Stimulated activated CD4-positive, alpha-beta T cell treated with anti-CD3 and anti-CD28 coated beads, TNF-alpha, amount 100 ng/mL, for 4 hours (primary cell): ENCODE data around the gene KRT1.
A peak's percentile ranks its signal among the peaks of the same experiment; 100 is the strongest.
"Not testable (repeated sequence)": the region's sequence is repeated elsewhere in the genome, so short reads cannot be mapped to it uniquely, and the experiment has no call there.

Experiments used
- DNase-seq, 3 experiments: peaks; one replicate each; pipeline ENCODE4 v3.0.0-alpha.2; 2020; ENCODE audit warnings: low read depth in 3 of 3

Gene KRT1

GRCh38 chr12:52682381-52682660 lies 2.1 kb upstream of the KRT1 start:
- DNase-seq = no peak

- DNase-seq = peak in 1 of 3 experiments; percentile 13
These were observed 1.5 kb upstream of the KRT1 start for GRCh38 chr12:52681526-52682380.

DNA sequence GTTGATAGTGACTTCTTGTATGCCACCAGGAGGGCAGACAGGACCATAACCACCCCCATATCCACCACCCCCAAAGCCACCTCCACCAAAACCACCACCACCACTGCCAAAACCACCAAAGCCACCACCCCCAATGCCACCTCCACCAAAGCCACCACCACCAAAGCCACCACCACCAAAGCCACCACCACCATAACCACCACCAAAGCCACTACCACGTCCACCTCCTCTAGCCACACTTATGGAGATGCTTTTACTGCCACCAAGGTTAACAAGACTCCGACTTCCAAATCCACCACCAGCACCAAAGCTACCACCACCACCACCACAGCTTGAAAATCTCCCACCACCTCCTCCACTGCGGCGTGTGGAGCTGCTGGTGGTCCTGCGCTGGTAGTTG lies 332 bp downstream of the KRT1 start:
- DNase-seq = no peak

DNA sequence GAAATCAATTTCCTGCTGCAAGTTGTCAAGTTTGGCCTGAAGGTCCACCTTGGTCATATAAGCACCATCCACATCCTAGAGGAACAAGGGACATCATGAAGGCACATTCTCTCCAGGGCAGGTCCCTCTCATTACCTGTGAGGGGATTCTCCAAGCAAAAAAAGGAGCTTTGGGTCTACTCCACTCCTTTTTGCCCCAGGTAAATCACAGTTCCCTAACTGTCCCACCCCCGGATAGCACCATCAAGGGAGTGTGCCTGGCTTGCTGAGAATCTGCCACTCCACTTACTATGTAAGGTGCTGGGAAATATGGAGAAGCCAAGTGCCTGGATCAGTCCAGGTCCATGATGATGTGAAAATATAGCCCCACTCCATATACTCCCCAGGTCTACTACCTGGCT lies 2.5 kb downstream of the KRT1 start:
- no peak for DNase-seq

DNA sequence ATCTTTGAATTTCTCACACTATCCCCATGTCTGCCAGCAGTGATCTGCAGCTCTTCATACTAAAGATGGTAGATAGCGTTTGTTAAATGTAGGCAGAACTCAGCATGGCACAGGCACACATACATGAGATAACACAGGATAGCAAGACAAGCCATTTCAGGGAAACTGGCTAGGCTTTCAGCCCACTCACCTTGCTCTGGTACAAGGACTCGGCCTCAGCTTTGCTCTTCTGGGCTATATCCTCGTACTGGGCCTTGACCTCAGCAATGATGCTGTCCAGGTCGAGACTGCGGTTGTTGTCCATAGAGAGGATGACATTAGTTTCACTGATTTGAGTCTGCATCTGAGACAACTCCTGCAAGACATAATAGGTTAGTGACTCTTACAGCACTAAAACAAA lies 3.1 kb downstream of the KRT1 start:
- no peak for DNase-seq

- DNase-seq = no peak
These were observed 4.0 kb downstream of the KRT1 start for GRCh38 chr12:52676163-52676562.

- no peak for DNase-seq
These were observed 4.9 kb downstream of the KRT1 start for GRCh38 chr12:52675301-52675701.

DNA sequence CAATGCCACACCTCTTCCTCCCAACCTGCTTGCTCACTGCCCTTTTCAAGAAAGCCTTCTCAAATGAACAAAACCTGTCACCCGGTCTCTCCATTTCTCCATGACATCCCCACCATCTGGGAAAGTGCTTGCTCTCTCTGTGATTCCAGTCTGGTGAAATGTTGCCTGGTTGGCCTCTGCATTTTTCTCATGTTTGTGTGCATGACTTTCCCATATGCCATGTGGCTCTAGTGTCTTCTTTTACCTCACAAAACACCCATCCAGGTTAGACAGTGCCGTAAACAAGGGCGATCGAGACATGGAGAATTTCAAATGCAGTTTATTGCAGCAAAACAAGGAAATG lies 5.8 kb downstream of the KRT1 start:
- DNase-seq = no peak

GRCh38 chr12:52673713-52674432 lies 6.3 kb downstream of the KRT1 start:
- DNase-seq = no peak

DNA sequence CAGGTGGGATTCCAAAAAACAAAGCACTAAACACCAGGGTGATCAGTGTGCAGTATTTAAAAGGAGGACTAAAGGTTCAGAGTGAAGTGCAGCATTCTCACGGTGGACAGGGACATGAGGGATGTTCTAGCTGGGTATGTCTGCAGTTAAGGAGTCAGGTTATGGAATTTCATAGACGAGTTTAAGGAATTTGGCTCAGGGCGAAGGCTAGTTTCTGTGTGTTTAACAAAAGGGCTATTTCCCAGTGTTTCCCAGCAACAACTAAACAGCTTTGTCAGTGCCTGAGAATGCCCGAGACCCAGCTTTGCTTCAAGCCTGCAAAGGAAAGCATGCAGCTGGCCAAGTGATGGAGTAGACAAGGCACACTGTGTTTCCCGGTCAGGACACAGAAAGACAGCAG lies 7.0 kb downstream of the KRT1 start:
- no peak for DNase-seq

- DNase-seq = no peak
These were observed 7.8 kb downstream of the KRT1 start for GRCh38 chr12:52672321-52672933.

- DNase-seq = no peak
These were observed 9.2 kb downstream of the KRT1 start for GRCh38 chr12:52670961-52671360.

GRCh38 chr12:52670506-52670905 lies 9.7 kb downstream of the KRT1 start:
- DNase-seq = no peak

GRCh38 chr12:52669941-52670340 lies 10.3 kb downstream of the KRT1 start:
- DNase-seq = not testable (repeated sequence)

- no peak for DNase-seq
These were observed 10.8 kb downstream of the KRT1 start for GRCh38 chr12:52669426-52669825.

DNA sequence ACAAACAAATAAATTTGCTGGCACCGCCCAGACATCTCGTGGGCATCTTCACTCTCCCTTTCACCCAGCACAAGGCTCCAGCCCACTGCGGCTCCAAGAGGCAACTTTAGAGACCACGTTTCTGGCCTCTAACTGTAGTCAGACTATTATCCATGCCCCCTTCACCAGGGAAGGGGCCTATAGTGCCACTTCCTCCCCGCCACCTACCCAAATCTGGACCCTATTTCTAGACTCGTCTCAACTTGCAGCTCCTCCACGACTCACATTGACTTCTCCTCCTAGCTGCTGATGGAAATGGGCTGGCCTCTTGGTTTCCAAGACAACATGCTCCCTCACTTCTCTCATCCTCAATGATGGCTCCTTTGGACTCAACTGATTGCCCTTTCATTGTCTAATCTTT lies 12.3 kb downstream of the KRT1 start:
- no peak for DNase-seq

GRCh38 chr12:52667509-52667908 lies 12.7 kb downstream of the KRT1 start:
- DNase-seq = no peak

DNA sequence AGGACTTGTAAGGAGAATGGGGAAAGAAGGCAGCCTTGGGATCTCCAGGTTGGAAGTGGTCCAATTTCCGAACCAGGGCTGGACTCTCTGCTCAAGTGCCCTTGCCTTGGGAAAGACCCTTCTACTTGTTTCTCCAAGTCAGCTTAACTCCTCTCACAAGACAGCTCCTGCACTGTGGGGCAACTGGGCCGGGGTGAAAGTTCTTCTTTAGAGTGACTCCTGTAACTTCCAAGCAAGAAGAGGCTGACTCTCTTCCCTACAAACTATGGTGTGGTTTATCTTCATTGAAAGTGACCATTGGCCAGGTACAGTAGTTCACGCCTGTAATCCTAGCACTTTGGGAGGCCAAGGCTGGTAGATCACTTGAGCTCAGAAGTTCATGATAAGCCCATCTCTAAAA lies 13.7 kb downstream of the KRT1 start:
- no peak for DNase-seq

DNA sequence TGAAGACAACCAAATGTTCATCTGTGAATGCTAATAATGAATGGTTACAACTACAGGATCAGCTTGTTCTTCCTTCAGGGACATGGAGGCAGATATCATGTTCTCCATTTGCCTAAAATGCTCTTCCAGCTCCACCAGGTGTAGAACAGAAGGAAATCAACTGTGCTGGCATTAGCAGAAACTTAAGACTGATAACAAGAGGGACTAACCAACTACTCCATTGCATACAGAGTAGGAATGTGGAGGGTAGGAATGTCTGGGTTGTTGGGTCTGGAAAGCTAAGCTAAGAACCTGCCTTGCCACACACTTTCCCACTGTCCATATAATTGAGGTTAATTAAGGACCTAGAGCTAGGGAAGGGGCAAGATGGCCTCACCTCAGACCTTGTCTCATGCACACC lies 16.8 kb downstream of the KRT1 start:
- DNase-seq = no peak

DNA sequence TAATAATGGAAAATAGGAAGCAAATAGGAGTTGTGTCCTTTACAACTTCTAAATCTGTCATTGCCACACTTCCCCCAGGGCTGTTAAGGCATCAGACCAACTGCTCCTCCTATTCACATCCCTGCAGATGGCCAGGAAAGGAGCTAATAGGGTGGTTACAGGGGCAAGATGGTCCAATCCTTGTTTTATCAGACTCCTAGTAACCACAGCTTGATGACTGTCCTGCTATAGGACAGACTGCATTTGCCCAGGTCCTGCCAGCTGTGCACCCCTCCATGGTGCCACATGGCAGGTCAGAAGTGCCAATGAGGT lies 17.3 kb downstream of the KRT1 start:
- no peak for DNase-seq

DNA sequence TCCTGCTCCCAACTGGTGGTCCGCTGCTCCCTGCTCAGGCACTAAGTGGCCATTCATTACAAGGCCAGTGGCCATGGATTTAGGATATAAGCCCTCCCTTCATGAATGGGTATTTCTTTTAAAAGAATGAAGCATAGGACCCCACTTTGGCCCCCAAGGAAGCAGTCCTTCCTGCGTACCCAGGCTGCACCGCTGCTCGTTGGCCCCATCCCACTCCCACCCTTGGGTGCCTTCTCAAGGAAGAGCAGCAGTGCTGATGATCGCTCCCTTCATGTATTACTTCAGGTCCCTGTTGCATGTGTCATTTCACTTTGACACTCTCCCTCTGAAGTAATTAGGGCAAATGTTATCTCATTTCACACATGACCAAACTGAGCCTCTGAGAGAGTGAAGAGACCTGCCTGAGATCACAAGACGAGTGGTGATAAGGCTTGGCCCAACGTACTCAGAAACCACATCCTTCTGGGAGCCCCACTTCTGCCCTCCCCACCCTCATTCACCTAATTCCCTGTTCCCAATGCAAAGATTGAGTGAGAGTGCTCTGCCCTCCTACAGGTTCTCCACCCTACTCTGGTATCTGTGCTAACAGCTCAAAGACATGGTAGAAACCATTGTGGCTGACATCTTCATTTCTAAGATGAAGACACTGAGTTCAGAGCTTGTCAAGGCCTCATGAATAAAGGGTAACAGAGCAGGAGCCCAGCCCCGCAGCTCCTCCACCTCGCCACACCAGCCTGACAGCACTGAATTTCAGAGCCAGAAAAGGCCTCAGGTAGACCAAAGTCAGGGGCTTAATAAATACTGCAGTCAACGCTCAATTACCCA lies 17.9 kb downstream of the KRT1 start:
- no peak for DNase-seq

GRCh38 chr12:52661668-52662067 lies 18.5 kb downstream of the KRT1 start:
- no peak for DNase-seq
